B cell (primary cell): ENCODE results near the gene UCKL1.

Experiments
- CTCF ChIP-seq: fragments of 200-600 bp; IDR thresholded peaks from one replicate; pipeline ENCODE4 v1.8.0; 2022; ENCODE audit warnings: antibody characterized with exemption, mild to moderate bottlenecking
- EZH2 ChIP-seq: IDR thresholded peaks from 2 replicates; pipeline ENCODE4 v1.6.1; 2012; ENCODE audit warnings: borderline replicate concordance, low read depth, mild to moderate bottlenecking, moderate library complexity, low read length; ENCODE audit not compliant: insufficient read depth, poor library complexity, severe bottlenecking

- no peak for TF ChIP-seq CTCF
- no peak for TF ChIP-seq EZH2
Measured at GRCh38 chr20:63924241-63924640, 32.0 kb downstream of the UCKL1 start.
